GM18861 (cell line): Measurements from ENCODE around the gene RRM1.
"Not testable (repeated sequence)": the region's sequence is repeated elsewhere in the genome, so short reads cannot be mapped to it uniquely, and the experiment has no call there.

Experiments used
- ATAC-seq: cut with Tn5 transposase; IDR thresholded peaks from one replicate; pipeline ENCODE4 v1.9.1; 2021; ENCODE audit not compliant: unreplicated experiment

Gene RRM1

DNA sequence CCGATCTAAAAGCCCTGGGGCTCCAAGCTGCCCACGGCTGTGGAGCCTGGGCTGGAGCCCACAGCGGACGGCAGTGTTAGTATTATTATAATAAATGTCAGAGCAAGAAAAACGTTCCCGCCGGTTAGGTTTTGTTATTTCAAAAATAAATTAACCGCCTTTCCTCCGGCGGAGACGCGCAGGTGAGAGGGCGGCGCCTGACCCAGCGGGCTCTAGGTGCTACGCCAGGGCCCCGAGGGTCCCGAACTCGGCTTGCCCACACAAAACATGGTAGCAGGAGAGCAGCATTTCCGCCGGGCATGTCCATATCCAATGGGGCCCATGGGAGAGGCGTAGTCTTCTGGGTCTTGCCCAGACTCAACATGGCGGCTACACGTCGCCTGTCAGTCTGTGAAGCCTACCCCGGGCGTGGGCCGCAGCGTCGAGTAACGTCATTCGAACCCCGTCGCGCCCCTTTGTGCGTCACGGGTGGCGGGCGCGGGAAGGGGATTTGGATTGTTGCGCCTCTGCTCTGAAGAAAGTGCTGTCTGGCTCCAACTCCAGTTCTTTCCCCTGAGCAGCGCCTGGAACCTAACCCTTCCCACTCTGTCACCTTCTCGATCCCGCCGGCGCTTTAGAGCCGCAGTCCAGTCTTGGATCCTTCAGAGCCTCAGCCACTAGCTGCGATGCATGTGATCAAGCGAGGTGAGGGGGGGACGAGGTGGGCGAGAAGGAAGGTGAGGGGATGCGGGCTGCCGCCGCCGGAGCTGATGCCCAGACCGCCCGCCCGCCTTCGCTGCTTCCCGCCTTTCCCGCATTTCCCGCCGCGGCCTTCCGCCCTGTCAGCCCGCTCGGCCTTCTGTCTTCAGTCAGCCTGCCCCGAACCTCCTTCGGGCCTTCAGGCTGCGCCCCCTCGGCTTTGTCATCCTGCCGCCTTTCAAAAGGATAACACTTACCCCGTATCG, at the start of gene RRM1:
Gene RRM1, plus strand, starts transcription at position 452 of the 944 bp plus-strand sequence. Its CDS starts 214 bp downstream, at position 666.
- peak; percentile 91 for ATAC-seq

- ATAC-seq = no peak
Measured at GRCh38 chr11:4044976-4045646, 49.5 kb upstream of the RRM1 start.

- ATAC-seq = no peak
Measured at GRCh38 chr11:4048340-4048739, 46.3 kb upstream of the RRM1 start.

DNA sequence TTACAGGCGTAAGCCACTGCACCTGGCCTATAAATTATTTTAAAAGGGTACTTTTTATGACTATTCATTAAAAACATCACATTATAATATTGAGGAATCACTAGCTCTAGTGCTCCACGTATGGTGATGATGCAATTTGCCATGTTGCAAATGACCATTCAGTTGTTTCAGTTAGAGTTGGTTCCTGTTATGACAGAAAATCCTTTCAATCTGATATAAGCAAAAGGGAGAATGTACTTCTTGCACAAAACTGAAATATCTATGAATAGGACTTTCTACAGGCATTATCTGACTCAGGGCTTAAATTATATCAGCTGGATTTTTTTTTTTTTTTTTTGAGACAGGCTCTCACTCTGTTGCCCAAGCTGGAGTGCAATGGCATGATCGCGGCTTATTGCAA, 45.6 kb upstream of the RRM1 start:
- ATAC-seq = no peak

DNA sequence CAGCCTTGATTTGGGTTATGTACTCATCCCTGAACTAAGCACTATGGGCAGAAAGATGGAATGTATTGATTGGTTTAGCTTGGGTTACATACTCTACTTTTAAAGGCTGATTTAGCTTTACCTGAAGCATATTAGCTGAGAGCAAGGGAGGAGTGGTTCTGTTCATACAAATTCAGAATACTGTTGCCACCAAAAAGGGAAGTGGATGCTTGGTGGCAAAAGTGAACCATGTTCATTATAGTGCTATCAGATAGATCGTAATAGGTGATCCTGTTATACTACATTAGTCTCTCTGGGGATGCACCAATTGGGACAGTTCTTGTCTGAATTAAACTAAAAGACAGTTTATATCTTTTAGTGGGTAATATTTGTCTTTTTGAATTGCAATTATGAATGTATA, 44.5 kb upstream of the RRM1 start:
- ATAC-seq = no peak

DNA sequence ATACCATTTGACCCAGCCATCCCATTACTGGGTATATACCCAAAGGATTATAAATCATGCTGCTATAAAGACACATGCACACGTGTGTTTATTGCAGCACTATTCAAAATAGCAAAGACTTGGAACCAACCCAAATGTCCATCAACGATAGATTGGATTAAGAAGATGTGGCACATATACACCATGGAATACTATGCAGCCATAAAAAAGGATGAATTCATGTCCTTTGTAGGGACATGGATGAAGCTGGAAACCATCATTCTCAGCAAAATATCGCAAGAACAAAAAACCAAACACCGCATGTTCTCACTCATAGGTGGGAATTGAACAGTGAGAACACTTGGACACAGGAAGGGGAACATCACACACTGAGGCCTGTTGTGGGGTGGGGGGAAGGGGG, 41.4 kb upstream of the RRM1 start:
- ATAC-seq = not testable (repeated sequence)

DNA sequence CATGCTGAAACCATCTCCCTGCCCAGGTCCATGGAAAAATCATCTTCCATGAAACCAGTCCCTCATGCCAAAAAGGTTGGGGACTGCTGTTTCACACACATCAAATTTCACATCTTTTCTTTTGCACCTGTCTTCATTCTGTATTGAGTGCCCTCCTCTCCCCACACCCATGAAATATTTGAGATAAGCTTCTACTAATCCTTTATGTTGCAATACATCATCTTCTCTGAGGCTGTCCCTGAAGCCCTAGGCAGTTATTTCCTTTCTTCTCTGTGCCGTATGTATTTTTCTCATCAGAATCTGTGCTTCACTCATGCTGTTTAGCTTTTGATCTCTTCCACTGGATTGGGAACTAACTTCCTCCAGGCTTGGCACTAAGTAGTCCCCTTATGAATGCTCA, 40.0 kb upstream of the RRM1 start:
- no peak for ATAC-seq

DNA sequence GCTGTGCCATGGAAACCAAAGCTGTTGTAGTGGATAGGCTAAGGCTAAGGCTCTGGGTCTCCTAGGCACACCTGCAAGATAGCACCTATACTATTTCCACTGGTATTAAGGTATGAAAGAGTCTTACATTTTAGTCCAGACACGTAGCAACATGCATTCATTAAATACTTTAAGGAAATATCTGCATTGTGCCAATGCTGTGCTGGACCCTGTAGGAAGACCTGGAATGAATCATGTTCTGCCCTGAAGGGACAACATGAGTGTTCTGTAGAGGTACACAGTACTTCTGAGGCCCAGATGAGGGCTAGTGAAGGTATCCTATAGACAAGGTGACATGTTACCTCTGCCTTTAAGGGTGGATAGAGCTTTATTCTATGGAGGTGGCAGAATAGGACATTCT, 35.2 kb upstream of the RRM1 start:
- no peak for ATAC-seq

- ATAC-seq = no peak
Measured at GRCh38 chr11:4060182-4060923, 34.2 kb upstream of the RRM1 start.

DNA sequence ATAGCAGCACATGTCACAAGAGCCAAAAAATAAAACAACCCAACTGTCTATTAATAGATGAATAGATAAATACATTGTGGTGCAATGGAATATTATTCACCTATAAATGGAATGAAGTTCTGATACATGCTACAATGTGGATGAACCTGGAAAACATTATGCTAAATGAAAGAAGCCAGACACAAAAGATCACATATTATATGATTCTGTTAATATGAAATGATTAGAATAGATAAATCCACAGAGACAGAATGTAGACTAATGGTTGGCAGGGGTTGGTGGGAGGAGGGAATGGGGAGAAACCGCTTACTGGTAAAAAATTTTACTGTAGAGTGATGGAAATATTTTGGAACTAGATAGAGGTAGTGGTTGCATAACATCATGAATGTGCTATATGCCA, 32.9 kb upstream of the RRM1 start:
- no peak for ATAC-seq

- no peak for ATAC-seq
Measured at GRCh38 chr11:4063348-4063747, 31.3 kb upstream of the RRM1 start.

GRCh38 chr11:4064278-4064955, 30.2 kb upstream of the RRM1 start:
- no peak for ATAC-seq

GRCh38 chr11:4065086-4065485, 29.5 kb upstream of the RRM1 start:
- no peak for ATAC-seq

- ATAC-seq = no peak
Measured at GRCh38 chr11:4065601-4066377, 28.8 kb upstream of the RRM1 start.

DNA sequence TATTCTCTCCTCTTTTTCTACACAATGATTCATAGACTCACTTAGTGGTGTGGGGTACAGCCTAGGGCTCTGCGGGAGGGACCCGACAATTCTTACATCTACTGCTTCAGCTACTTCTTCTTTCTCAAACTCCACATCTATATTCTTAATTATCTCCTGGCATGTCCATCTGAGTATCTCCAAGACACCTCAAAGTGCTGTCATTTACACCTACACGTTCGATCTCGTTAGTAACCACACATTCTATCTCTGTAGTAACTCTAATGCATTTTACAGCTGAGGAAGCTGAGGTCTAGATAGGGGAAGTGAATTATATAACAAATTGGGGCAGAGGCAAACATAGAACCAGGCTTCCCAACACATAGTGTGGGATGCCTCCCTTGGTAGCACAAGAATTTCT, 27.7 kb upstream of the RRM1 start:
- ATAC-seq = no peak

DNA sequence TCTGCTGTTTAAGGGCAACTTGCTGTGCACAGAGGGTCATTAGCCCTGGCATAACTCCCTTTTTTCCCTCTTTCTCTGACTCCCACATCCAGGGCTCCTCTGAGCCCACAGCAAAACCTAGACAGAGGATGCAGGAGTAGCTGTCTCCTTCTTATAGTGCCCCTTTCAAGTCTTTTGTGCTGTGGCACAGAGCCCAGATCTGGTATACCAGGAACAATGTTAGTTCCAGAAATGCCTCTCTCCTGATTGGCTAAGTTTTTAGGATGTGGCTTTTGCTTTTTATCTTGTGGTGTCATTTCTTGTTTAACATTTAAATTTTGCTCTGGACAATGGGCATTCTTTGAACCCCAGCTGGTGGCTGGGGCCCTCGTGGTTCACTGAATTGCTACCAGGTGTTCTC, 25.6 kb upstream of the RRM1 start:
- no peak for ATAC-seq

- ATAC-seq = no peak
Measured at GRCh38 chr11:4071325-4071724, 23.3 kb upstream of the RRM1 start.

- ATAC-seq = no peak
Measured at GRCh38 chr11:4071914-4072313, 22.7 kb upstream of the RRM1 start.

DNA sequence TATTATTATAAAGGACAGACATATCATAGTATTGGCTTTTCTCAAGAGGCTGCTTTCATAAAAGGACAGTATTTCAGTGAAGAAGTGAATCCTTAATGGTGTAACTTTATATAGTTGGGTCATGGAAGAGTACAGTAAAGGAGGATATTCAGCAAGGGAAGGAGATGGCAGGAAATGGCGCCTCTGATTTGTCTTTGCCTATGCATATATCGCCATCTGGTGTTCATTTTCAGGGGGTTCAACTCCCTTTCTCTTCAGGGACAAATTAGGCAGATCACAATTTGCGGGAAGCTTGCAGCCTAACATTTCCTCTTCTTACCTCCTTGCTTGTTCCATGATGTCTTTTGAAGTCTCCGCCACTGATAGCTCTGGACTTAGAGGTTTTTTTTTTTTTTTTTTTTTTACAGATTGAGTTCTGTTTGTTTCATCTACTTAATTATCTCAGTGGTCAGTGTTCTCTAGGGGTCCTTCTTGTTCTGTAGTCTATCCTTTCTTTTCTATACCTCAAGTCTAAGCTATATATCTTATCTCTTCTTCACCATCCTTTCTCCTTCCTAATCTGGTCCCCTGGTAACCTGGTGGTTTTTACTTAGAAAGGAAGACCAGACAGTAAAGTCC, 21.8 kb upstream of the RRM1 start:
- no peak for ATAC-seq

- no peak for ATAC-seq
Measured at GRCh38 chr11:4074266-4074665, 20.3 kb upstream of the RRM1 start.
